Karpas-422 (cell line): Measurements from ENCODE around the gene PALMD. TPM values are rescaled to one million over a fixed set of nuclear protein-coding genes. Genes with fewer than 3 reads are reported as not detected.

Source experiments
- DNase-seq: peaks from one replicate; pipeline ENCODE4 v3.0.0-alpha.2; 2015
- H2AFZ ChIP-seq: fragments of 200-600 bp; sonication (generic); 2 replicates; pipeline ENCODE4 v1.6.1; 2014; ENCODE audit warnings: antibody characterized with exemption, low read length, mixed read lengths
- H3K27ac ChIP-seq: fragments of 200-600 bp; sonication (generic); 2 replicates; pipeline ENCODE4 v1.5.1; 2014; ENCODE audit warnings: mild to moderate bottlenecking, low read length, moderate library complexity
- H3K27me3 ChIP-seq: fragments of 200-600 bp; sonication (generic); 2 replicates; pipeline ENCODE4 v1.6.1; 2014; ENCODE audit warnings: low read length, mixed read lengths
- H3K36me3 ChIP-seq: fragments of 200-600 bp; sonication (generic); 2 replicates; pipeline ENCODE4 v1.6.1; 2014; ENCODE audit warnings: low read length, mixed read lengths; ENCODE audit not compliant: insufficient read depth
- H3K4me1 ChIP-seq: fragments of 200-600 bp; sonication (generic); 2 replicates; pipeline ENCODE4 v1.6.1; 2014; ENCODE audit warnings: mild to moderate bottlenecking, low read length, mixed read lengths
- H3K4me2 ChIP-seq: fragments of 200-600 bp; sonication (generic); 2 replicates; pipeline ENCODE4 v1.6.1; 2014; ENCODE audit warnings: low read length, low read depth, mild to moderate bottlenecking; ENCODE audit not compliant: poor library complexity, severe bottlenecking
- H3K4me3 ChIP-seq: fragments of 200-600 bp; sonication (generic); 2 replicates; pipeline ENCODE4 v1.5.1; 2014; ENCODE audit warnings: mild to moderate bottlenecking, antibody characterized with exemption, low read length, mixed read lengths
- H3K79me2 ChIP-seq: fragments of 200-600 bp; sonication (generic); 2 replicates; pipeline ENCODE4 v1.6.1; 2014; ENCODE audit warnings: mild to moderate bottlenecking, low read length, mixed read lengths
- H3K9ac ChIP-seq: fragments of 200-600 bp; sonication (generic); 2 replicates; pipeline ENCODE4 v1.6.0; 2014; ENCODE audit warnings: low read length
- H3K9me2 ChIP-seq: fragments of 200-600 bp; sonication (generic), shearing (Covaris generic); replicated peaks from 2 replicates; pipeline ENCODE4 v1.6.0; 2014; ENCODE audit warnings: mild to moderate bottlenecking, low read length, moderate library complexity; ENCODE audit not compliant: insufficient read depth
- H3K9me3 ChIP-seq: fragments of 300-700, 200-600 bp; sonication (generic); 2 replicates; pipeline ENCODE4 v1.6.1; 2014; ENCODE audit warnings: low read length, mixed read lengths
- H4K20me1 ChIP-seq: fragments of 200-600 bp; sonication (generic); 2 replicates; pipeline ENCODE4 v1.6.1; 2014; ENCODE audit warnings: mild to moderate bottlenecking, antibody characterized with exemption, low read length, low read depth; ENCODE audit not compliant: insufficient read depth
- total RNA-seq: library from RNA; depleted of rRNA; stranded (reverse); fragments of >200 nt; shearing (Covaris generic); gene quantifications from 2 replicates; pipeline ENCODE4 v1.2.3, GENCODE V29; 2014; ENCODE audit warnings: low replicate concordance

PALMD gene
- total RNA-seq, 1 experiment from 2014 or later: not detected

DNA sequence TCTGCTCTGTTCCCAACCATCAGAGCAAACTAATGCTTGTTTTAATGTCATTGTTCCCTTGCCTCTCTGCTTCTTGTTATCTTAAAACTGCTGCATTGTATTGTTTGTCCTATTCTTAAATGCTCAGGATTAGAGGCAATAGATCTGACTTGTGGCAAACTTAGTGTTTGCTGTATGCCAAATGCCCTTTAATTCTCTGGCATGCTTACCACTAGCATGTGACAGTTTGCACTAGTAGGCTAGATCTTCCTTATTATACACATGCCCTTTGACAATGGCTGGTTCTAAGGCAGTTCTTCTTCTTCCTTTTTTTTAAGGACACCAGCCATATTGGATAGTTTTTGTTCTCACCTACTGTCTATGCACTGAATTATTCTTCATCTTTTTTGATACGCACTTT is 30.1 kb downstream of the PALMD start:
- no peak for DNase-seq
- no peaks in the 10 kb centered on the region for H3K9me2 ChIP-seq

DNA sequence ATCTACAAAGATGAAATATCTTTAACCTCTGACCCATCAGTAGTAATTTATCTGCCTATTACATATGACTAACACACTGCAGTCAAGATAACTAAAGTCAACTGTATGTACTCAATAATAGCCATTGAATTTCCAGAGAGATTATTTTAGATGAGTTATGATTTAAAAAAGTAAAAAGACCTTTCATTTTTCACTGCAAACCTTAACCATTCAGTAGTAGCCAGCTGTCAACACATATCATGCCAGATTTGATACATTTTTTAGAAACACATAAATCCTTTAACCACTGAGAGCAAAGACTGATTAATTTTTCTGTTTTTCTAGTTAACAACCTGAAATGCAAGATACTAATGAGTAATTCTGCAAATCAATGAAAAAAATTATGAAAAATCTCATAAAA is 31.0 kb downstream of the PALMD start:
- Histone ChIP-seq H3K36me3 (no peaks in the 10 kb centered on the region), H4K20me1 (no peaks in the 10 kb centered on the region), H3K27ac (no peak overlapping the region), H2AFZ (no peak overlapping the region), H3K4me2 (no peak overlapping the region), H3K9ac (no peak overlapping the region), H3K27me3 (no peaks in the 10 kb centered on the region), H3K79me2 (no peaks in the 10 kb centered on the region), H3K9me2 (no peaks in the 10 kb centered on the region), H3K4me3 (no peak overlapping the region), H3K4me1 (peaks cover 21% of the 10 kb centered on the region), H3K9me3 (no peaks in the 10 kb centered on the region)
- no peak for DNase-seq

More for the DNA sequence above, 30.1 kb downstream of the PALMD start:
- H3K4me3 ChIP-seq: no peak overlapping the region
- H3K9me3 ChIP-seq: no peaks in the 10 kb centered on the region
- no peak overlapping the region for H3K4me2 ChIP-seq
- no peak overlapping the region for H2AFZ ChIP-seq
- no peaks in the 10 kb centered on the region for H3K27me3 ChIP-seq
- H3K79me2 ChIP-seq: no peaks in the 10 kb centered on the region
- no peaks in the 10 kb centered on the region for H3K36me3 ChIP-seq
- no peak overlapping the region for H3K27ac ChIP-seq
- peaks cover 30% of the 10 kb centered on the region for H3K4me1 ChIP-seq
- H4K20me1 ChIP-seq: no peaks in the 10 kb centered on the region
- no peak overlapping the region for H3K9ac ChIP-seq

DNA sequence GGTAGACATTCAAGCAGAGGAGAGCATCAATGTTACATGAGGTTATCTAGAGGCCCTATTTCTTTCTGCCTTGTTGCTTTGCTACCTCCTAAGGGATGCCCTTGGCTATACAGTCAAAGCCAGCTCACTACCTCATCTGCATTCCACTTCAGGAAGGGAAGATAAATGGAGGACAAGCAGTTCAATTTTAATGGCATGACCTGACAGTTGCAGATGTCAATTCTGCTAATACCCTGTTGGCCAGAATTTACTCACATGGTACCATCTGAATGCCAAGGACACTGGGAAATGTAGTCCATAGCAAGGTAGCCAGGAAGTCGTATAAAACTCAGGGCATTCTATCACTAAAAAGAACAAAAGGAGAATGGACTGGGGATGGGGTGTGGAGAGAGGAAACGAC is 31.5 kb downstream of the PALMD start:
- no peaks in the 10 kb centered on the region for H3K79me2 ChIP-seq
- no peak overlapping the region for H3K4me2 ChIP-seq
- no peak for DNase-seq
- H3K9me2 ChIP-seq: no peaks in the 10 kb centered on the region
- H3K4me1 ChIP-seq: peaks cover 15% of the 10 kb centered on the region
- no peak overlapping the region for H3K4me3 ChIP-seq
- no peak overlapping the region for H2AFZ ChIP-seq
- H3K9ac ChIP-seq: no peak overlapping the region
- no peaks in the 10 kb centered on the region for H4K20me1 ChIP-seq
- H3K36me3 ChIP-seq: no peaks in the 10 kb centered on the region
- no peaks in the 10 kb centered on the region for H3K27me3 ChIP-seq
- H3K9me3 ChIP-seq: no peaks in the 10 kb centered on the region
- no peak overlapping the region for H3K27ac ChIP-seq

DNA sequence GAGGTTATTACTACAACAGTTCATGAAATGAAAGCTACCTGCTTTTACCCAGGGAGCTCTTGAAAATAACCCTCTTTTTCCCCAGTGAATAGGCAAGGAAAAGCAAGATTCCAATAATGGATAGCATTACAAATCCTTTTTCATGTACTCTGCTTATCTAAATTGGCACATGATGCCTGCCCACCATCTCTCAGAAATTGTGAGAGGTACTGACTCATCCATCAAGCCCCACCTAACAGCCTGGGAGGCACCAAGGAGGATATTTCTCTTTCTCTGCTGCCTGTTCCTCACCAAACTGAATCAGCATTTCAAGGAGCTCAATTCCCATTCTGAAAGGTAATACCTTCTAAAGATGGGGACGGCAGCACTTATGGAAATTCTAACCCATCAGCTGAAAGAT is 34.4 kb downstream of the PALMD start:
- Histone ChIP-seq H3K9ac (no peak overlapping the region), H3K4me3 (no peak overlapping the region), H3K27ac (no peak overlapping the region), H3K9me3 (no peaks in the 10 kb centered on the region), H3K27me3 (no peaks in the 10 kb centered on the region), H3K9me2 (no peaks in the 10 kb centered on the region), H3K79me2 (no peaks in the 10 kb centered on the region), H2AFZ (no peak overlapping the region), H3K4me2 (no peak overlapping the region), H3K4me1 (peaks cover 5% of the 10 kb centered on the region; the same call in 1 of the 2 replicates), H4K20me1 (no peaks in the 10 kb centered on the region), H3K36me3 (no peaks in the 10 kb centered on the region)
- no peak for DNase-seq

DNA sequence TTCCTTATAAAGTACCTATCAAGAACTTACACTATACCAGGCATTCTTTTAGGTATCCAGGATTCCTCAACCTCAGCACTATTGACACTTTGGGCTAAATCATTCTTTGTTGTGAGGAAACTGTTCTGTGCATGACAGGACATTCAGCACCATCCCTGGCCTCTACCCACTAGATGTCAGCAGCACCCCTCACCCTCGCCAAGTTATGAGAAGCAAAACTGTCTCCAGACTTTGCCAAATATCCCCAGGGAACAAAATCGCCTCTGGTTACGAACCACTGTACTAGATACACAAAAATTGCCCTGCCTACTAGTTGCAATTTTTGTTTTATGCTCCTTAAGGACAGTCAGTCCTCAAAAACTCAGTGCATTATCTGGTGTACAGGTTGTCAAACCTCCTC is 35.7 kb downstream of the PALMD start:
- H3K4me3 ChIP-seq: no peak overlapping the region
- DNase-seq: no peak
- H3K27ac ChIP-seq: no peak overlapping the region
- no peak overlapping the region for H3K4me2 ChIP-seq
- H3K9me3 ChIP-seq: no peaks in the 10 kb centered on the region
- peaks cover 2% of the 10 kb centered on the region; the same call in 1 of the 2 replicates for H3K4me1 ChIP-seq
- H3K9me2 ChIP-seq: no peaks in the 10 kb centered on the region
- H3K9ac ChIP-seq: no peak overlapping the region
- H3K36me3 ChIP-seq: no peaks in the 10 kb centered on the region
- H3K79me2 ChIP-seq: no peaks in the 10 kb centered on the region
- no peaks in the 10 kb centered on the region for H3K27me3 ChIP-seq
- no peaks in the 10 kb centered on the region for H4K20me1 ChIP-seq
- H2AFZ ChIP-seq: no peak overlapping the region

DNA sequence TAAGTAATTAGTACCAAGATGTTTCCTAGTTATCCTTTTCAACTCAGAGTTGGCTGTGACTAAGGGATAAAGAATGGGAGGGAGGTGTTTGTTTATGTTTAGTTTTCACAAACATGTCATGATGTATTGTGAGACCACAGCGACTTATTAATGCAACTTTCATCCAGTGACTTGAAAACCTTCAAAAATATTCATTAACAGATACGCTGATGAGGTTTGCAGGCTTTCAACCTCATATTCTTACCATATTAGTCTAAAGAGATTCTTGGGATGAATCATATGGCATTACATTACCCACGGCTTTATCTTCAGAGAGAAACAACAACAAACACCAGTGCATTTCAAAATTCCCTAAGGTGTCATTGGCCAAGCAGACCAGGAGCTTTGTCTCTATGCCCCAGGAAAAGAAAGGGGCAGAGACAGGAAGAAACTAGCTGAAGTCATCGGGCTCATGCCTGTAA is 36.4 kb downstream of the PALMD start:
- H3K27ac ChIP-seq: no peak overlapping the region
- H3K9me3 ChIP-seq: no peaks in the 10 kb centered on the region
- DNase-seq: no peak
- H2AFZ ChIP-seq: no peak overlapping the region
- no peaks in the 10 kb centered on the region for H3K79me2 ChIP-seq
- no peaks in the 10 kb centered on the region for H3K9me2 ChIP-seq
- H3K4me3 ChIP-seq: no peak overlapping the region
- H3K36me3 ChIP-seq: no peaks in the 10 kb centered on the region
- H3K4me2 ChIP-seq: no peak overlapping the region
- no peak overlapping the region for H3K9ac ChIP-seq
- peaks cover 2% of the 10 kb centered on the region; the same call in 1 of the 2 replicates for H3K4me1 ChIP-seq
- H4K20me1 ChIP-seq: no peaks in the 10 kb centered on the region
- H3K27me3 ChIP-seq: no peaks in the 10 kb centered on the region

DNA sequence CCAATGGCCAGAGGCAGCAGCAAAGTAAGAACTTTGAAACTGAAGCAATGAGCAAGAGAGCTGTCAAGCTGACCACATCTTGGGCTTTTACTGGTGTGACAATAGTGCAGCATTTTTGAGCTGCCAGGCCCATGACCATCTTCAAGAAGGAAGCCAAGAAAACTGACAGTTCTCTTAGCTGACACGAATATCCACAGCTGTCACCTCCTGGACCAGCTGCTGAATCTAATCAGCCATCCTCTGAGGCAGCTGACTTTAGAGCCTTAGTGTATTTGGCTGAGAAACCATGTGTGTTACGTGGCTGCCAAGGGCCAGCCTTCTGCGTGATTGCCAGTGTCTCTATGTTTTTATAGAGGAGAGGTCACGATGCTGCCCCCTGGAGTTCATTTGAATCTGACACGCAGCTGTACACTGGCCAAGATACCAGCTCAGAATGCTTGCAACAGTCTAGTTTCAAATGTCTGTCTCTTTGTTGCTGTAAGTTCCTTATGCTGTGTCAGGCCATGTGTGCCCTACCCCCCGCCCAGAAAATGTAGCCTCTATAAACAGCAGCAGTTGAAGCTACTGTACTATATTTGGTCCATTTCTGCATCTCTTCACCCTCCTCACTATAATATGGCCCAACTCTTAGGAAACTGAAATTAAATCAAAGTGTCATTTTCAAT is 39.7 kb downstream of the PALMD start:
- Histone ChIP-seq H4K20me1 (no peaks in the 10 kb centered on the region), H3K27ac (no peak overlapping the region), H3K9me3 (no peaks in the 10 kb centered on the region), H3K79me2 (no peaks in the 10 kb centered on the region), H3K27me3 (no peaks in the 10 kb centered on the region), H3K9me2 (no peaks in the 10 kb centered on the region), H2AFZ (no peak overlapping the region; the same call in 1 of the 2 replicates), H3K4me3 (no peak overlapping the region), H3K4me1 (peaks cover 2% of the 10 kb centered on the region; the same call in 1 of the 2 replicates), H3K36me3 (no peaks in the 10 kb centered on the region), H3K4me2 (no peak overlapping the region), H3K9ac (no peak overlapping the region)
- DNase-seq: peak; percentile 87

DNA sequence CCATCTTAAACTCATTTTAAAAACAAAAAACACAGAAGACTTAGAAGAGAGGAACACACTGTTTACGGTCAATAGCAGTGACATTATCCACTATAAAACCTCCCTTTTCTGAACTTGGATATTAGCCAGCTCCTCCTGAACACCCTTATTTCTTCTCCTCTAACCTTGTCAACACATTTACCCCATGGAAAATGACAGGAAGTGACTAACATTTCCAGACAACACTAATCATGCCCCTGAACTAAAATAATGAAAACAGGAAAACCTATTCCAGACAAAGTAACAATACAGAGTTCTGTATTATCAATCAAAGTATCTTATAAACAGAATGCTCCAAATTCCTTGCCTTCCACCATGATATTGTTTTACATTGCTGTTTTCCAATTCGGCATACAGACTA is 45.3 kb downstream of the PALMD start:
- H3K4me1 ChIP-seq: no peaks in the 10 kb centered on the region
- no peak overlapping the region for H3K4me2 ChIP-seq
- H3K9me2 ChIP-seq: no peaks in the 10 kb centered on the region
- H3K27me3 ChIP-seq: no peaks in the 10 kb centered on the region
- H4K20me1 ChIP-seq: no peaks in the 10 kb centered on the region
- H3K9me3 ChIP-seq: no peaks in the 10 kb centered on the region
- H3K27ac ChIP-seq: no peak overlapping the region
- H3K9ac ChIP-seq: no peak overlapping the region
- H3K79me2 ChIP-seq: no peaks in the 10 kb centered on the region
- H3K4me3 ChIP-seq: no peak overlapping the region
- H2AFZ ChIP-seq: no peak overlapping the region
- no peaks in the 10 kb centered on the region for H3K36me3 ChIP-seq
- DNase-seq: no peak
